OCI-LY1 (cell line): ENCODE data around the gene FAIM2.

Experiments
- EZH2 ChIP-seq: fragments of 200-600 bp; sonication (generic), shearing (Covaris generic); IDR thresholded peaks from 2 replicates; pipeline ENCODE4 v1.8.0; 2017; ENCODE audit warnings: borderline replicate concordance, mixed run types, mild to moderate bottlenecking, antibody characterized with exemption, low read length, moderate library complexity, mixed read lengths
- TF ChIP-seq, protein P1 (sequence below): fragments of 200-600 bp; sonication (generic), shearing (Covaris generic); IDR thresholded peaks from 2 replicates; pipeline ENCODE4 v1.5.1; 2017; ENCODE audit warnings: mild to moderate bottlenecking, antibody characterized with exemption, low read length, moderate library complexity, mixed read lengths

GRCh38 chr12:49924628-49925246 lies 21.0 kb upstream of the FAIM2 start:
- TF ChIP-seq EZH2, result no peak
- TF ChIP-seq, protein P1, sequence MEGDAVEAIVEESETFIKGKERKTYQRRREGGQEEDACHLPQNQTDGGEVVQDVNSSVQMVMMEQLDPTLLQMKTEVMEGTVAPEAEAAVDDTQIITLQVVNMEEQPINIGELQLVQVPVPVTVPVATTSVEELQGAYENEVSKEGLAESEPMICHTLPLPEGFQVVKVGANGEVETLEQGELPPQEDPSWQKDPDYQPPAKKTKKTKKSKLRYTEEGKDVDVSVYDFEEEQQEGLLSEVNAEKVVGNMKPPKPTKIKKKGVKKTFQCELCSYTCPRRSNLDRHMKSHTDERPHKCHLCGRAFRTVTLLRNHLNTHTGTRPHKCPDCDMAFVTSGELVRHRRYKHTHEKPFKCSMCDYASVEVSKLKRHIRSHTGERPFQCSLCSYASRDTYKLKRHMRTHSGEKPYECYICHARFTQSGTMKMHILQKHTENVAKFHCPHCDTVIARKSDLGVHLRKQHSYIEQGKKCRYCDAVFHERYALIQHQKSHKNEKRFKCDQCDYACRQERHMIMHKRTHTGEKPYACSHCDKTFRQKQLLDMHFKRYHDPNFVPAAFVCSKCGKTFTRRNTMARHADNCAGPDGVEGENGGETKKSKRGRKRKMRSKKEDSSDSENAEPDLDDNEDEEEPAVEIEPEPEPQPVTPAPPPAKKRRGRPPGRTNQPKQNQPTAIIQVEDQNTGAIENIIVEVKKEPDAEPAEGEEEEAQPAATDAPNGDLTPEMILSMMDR, result no peak
